ENCODE data around the gene NRG2. TPM values are rescaled to one million over a fixed set of nuclear protein-coding genes. Genes with fewer than 3 reads are reported as not detected.

Gene NRG2
- polyA plus RNA-seq, 3 donors: 0.01 TPM; not detected in 2

DNA sequence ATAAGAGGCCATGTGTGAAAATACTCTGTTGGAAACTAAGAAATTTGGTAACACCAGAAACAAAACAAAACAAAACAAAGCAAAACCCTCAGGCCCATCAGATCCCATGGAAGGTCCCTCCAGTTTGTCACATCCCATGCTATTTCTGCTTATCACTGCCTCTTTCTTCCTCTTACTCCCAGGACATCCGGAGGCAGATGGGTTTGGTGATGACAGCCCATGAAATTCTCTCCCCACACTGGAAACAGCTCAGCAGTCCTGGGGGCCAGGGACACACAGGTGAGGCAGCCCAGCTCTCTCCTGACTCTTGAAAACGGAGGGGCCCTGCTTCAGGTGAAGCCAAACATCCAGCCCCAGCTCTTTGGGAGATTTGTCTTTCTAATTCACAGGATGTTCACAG lies 63.2 kb downstream of the NRG2 start:
- TF ChIP-seq, protein P1, sequence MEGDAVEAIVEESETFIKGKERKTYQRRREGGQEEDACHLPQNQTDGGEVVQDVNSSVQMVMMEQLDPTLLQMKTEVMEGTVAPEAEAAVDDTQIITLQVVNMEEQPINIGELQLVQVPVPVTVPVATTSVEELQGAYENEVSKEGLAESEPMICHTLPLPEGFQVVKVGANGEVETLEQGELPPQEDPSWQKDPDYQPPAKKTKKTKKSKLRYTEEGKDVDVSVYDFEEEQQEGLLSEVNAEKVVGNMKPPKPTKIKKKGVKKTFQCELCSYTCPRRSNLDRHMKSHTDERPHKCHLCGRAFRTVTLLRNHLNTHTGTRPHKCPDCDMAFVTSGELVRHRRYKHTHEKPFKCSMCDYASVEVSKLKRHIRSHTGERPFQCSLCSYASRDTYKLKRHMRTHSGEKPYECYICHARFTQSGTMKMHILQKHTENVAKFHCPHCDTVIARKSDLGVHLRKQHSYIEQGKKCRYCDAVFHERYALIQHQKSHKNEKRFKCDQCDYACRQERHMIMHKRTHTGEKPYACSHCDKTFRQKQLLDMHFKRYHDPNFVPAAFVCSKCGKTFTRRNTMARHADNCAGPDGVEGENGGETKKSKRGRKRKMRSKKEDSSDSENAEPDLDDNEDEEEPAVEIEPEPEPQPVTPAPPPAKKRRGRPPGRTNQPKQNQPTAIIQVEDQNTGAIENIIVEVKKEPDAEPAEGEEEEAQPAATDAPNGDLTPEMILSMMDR (IDR thresholded peaks at IDR 0.05): no peak
- H3K4me1 ChIP-seq (ENCODE audit: control insufficient read depth in 1 of 2, insufficient read depth in 2 of 2, low read length in 2 of 2): no peaks in the 10 kb centered on the region
- no peaks in the 10 kb centered on the region for H3K79me2 ChIP-seq (ENCODE audit: insufficient read depth, low read length)
- no peaks in the 10 kb centered on the region for H3K36me3 Mint-ChIP-seq
- H2AFZ ChIP-seq (ENCODE audit: insufficient read depth, low read depth, low read length, poor library complexity, severe bottlenecking): no peak overlapping the region
- H3K4me1 Mint-ChIP-seq: no peaks in the 10 kb centered on the region
- no peaks in the 10 kb centered on the region for H4K20me1 ChIP-seq (ENCODE audit: insufficient read depth, low read length)
- peaks cover 0 to 1% (median 0%) of the 10 kb centered on the region in 7 donors for H3K9me3 Mint-ChIP-seq
- peaks cover 18 to 21% (median 18%) of the 10 kb centered on the region in 3 donors for H3K27me3 Mint-ChIP-seq (ENCODE audit: low read depth in 3 of 3)
- H3K36me3 ChIP-seq (replicated peaks in 1 of 2; ENCODE audit: control insufficient read depth in 1 of 2, insufficient read depth in 2 of 2, low read length in 2 of 2): no peaks in the 10 kb centered on the region
- 73% methylated on average over 2 of the region's 2 CpGs for WGBS (ENCODE audit: insufficient coverage)
- H3K27ac ChIP-seq (ENCODE audit: low read depth in 1 of 2, low read length in 2 of 2): no peak overlapping the region
- no peak overlapping the region for H3K9ac ChIP-seq (ENCODE audit: insufficient read depth, low read length, poor library complexity, severe bottlenecking)
- no peak overlapping the region for H3K4me2 ChIP-seq (replicated peaks; ENCODE audit: extremely low read depth, low read length, poor library complexity, severe bottlenecking)
- no peak overlapping the region for H3K27ac Mint-ChIP-seq
- H3K4me3 Mint-ChIP-seq: no peak overlapping the region
- intact Hi-C loops (cut with micrococcal nuclease): no loop called here
- no peak for DNase-seq
- no peaks in the 10 kb centered on the region for H3K9me3 ChIP-seq (replicated peaks in 1 of 2; ENCODE audit: control insufficient read depth in 1 of 2, insufficient read depth in 1 of 2, low read length in 2 of 2)
- H3K27me3 ChIP-seq (ENCODE audit: control insufficient read depth in 2 of 2, insufficient read depth in 2 of 2, low read length in 2 of 2): peaks cover 4 to 17% of the 10 kb centered on the region in 2 donors
- H3K4me3 ChIP-seq (replicated peaks in 1 of 3; ENCODE audit: low read depth in 2 of 3, low read length in 3 of 3): no peak overlapping the region

DNA sequence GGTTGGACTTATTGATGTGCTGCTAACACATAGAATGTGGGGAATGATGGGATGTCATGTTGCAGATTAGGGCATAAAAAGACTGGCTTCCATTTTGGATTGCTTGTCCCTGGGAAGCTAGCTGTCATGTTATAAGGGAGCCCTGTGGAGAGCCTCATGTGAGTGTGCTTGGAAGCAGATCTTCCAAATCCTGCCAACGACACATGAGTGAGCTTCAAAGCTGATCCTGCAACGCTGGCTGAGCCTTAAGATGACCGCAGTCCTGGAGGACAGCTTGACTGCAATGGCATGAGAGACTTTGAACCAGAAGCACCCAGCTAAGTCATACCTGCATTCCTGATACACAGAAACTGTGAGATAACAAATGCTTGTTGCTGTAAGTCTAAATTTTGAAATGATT lies 63.6 kb downstream of the NRG2 start:
- Histone ChIP-seq H3K9ac (ENCODE audit: insufficient read depth, low read length, poor library complexity, severe bottlenecking) (no peak overlapping the region), H3K79me2 (ENCODE audit: insufficient read depth, low read length) (no peaks in the 10 kb centered on the region), H3K9me3 (replicated peaks in 1 of 2; ENCODE audit: control insufficient read depth in 1 of 2, insufficient read depth in 1 of 2, low read length in 2 of 2) (no peaks in the 10 kb centered on the region), H4K20me1 (ENCODE audit: insufficient read depth, low read length) (no peaks in the 10 kb centered on the region), H3K4me1 (ENCODE audit: control insufficient read depth in 1 of 2, insufficient read depth in 2 of 2, low read length in 2 of 2) (no peaks in the 10 kb centered on the region), H3K27me3 (ENCODE audit: control insufficient read depth in 2 of 2, insufficient read depth in 2 of 2, low read length in 2 of 2) (peaks cover 4 to 17% of the 10 kb centered on the region in 2 donors), H2AFZ (ENCODE audit: insufficient read depth, low read depth, low read length, poor library complexity, severe bottlenecking) (no peak overlapping the region), H3K36me3 (replicated peaks in 1 of 2; ENCODE audit: control insufficient read depth in 1 of 2, insufficient read depth in 2 of 2, low read length in 2 of 2) (no peaks in the 10 kb centered on the region), H3K27ac (ENCODE audit: low read depth in 1 of 2, low read length in 2 of 2) (no peak overlapping the region), H3K4me3 (replicated peaks in 1 of 3; ENCODE audit: low read depth in 2 of 3, low read length in 3 of 3) (no peak overlapping the region), H3K4me2 (replicated peaks; ENCODE audit: extremely low read depth, low read length, poor library complexity, severe bottlenecking) (no peak overlapping the region)
- Mint-ChIP-seq H3K4me1 (no peaks in the 10 kb centered on the region), H3K36me3 (no peaks in the 10 kb centered on the region), H3K4me3 (no peak overlapping the region), H3K9me3 (peaks cover 0 to 1% (median 0%) of the 10 kb centered on the region in 7 donors), H3K27ac (no peak overlapping the region), H3K27me3 (ENCODE audit: low read depth in 3 of 3) (peaks cover 17 to 21% (median 21%) of the 10 kb centered on the region in 3 donors)
- 100% methylated on average over 3 of the region's 3 CpGs for whole genome bisulfite sequencing (ENCODE audit: insufficient coverage)
- intact Hi-C loops (cut with micrococcal nuclease): no loop called here
- TF ChIP-seq, protein P1 (IDR thresholded peaks at IDR 0.05): no peak
- no peak for DNase-seq
